Chondrocyte (in vitro differentiated cells): Measurements from ENCODE around the gene UTP20. TPM values are rescaled to one million over a fixed set of nuclear protein-coding genes. Genes with fewer than 3 reads are reported as not detected.
"Not testable (repeated sequence)": the region's sequence is repeated elsewhere in the genome, so short reads cannot be mapped to it uniquely, and the experiment has no call there.

Experiments
- DNase-seq: peaks from one replicate; pipeline ENCODE4 v3.0.0; 2021; ENCODE audit warnings: mixed read lengths, low spot score
- H3K27ac Mint-ChIP-seq: one replicate; pipeline ENCODE4 v1.8.0; 2021; ENCODE audit warnings: mild to moderate bottlenecking, moderate library complexity, mixed read lengths; ENCODE audit not compliant: unreplicated experiment
- H3K27me3 Mint-ChIP-seq: 2 replicates; pipeline ENCODE4 v1.8.0; 2021; ENCODE audit warnings: low read depth, mixed read lengths
- H3K36me3 Mint-ChIP-seq: 2 replicates; pipeline ENCODE4 v1.8.0; 2021; ENCODE audit warnings: low read depth, mixed read lengths
- H3K4me1 Mint-ChIP-seq: 2 replicates; pipeline ENCODE4 v1.8.0; 2021; ENCODE audit warnings: low read depth, mild to moderate bottlenecking, mixed read lengths
- H3K4me3 Mint-ChIP-seq: one replicate; pipeline ENCODE4 v1.8.0; 2021; ENCODE audit warnings: mild to moderate bottlenecking, moderate library complexity, mixed read lengths; ENCODE audit not compliant: unreplicated experiment
- H3K9me3 Mint-ChIP-seq: 2 replicates; pipeline ENCODE4 v1.8.0; 2021; ENCODE audit warnings: low read depth, mixed read lengths
- CTCF ChIP-seq: fragments of 200-600 bp; sonication (generic); IDR thresholded peaks from 2 replicates; pipeline ENCODE4 v1.5.0; 2021; ENCODE audit warnings: antibody characterized with exemption, mild to moderate bottlenecking, moderate library complexity
- total RNA-seq: library from RNA; stranded (reverse); gene quantifications from 3 replicates; pipeline ENCODE4 v1.2.1, GENCODE V29; 2021

The UTP20 gene
- total RNA-seq, 1 donor from 2014 or later = 9.4 TPM

GRCh38 chr12:101372431-101372830 is 92.5 kb downstream of the UTP20 start:
- DNase-seq = no peak
- peaks cover 30% of the 10 kb centered on the region for H3K36me3 Mint-ChIP-seq
- H3K4me1 Mint-ChIP-seq = no peaks in the 10 kb centered on the region
- no peak overlapping the region for H3K27ac Mint-ChIP-seq
- no peak overlapping the region for H3K4me3 Mint-ChIP-seq
- TF ChIP-seq CTCF = no peak
- H3K9me3 Mint-ChIP-seq = no peaks in the 10 kb centered on the region
- no peaks in the 10 kb centered on the region for H3K27me3 Mint-ChIP-seq

DNA sequence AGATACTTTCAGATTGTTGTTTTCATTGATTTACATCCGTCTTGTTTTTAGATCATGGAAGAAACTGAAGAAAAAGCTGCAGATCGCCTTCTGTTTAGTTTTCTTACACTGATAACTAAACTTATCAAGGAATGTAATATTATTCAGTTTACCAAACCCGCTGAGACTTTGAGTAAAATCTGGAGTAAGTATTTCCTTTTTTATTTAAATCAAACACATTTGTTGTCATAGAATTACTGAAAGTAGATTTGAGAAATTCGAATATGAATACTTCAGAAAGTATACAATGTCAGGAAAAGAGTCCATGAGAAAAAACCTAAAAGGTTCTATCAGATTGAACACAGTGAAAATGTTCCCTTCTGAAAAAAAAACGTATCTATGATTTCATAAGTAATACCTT is 95.7 kb downstream of the UTP20 start:
- TF ChIP-seq CTCF = no peak
- H3K9me3 Mint-ChIP-seq = no peaks in the 10 kb centered on the region
- H3K4me3 Mint-ChIP-seq = no peak overlapping the region
- no peak overlapping the region for H3K27ac Mint-ChIP-seq
- H3K36me3 Mint-ChIP-seq = peaks cover 41% of the 10 kb centered on the region
- DNase-seq = no peak
- no peaks in the 10 kb centered on the region for H3K4me1 Mint-ChIP-seq
- H3K27me3 Mint-ChIP-seq = no peaks in the 10 kb centered on the region

GRCh38 chr12:101379149-101379548 is 99.2 kb downstream of the UTP20 start:
- H3K36me3 Mint-ChIP-seq = peaks cover 40% of the 10 kb centered on the region
- no peaks in the 10 kb centered on the region for H3K27me3 Mint-ChIP-seq
- peak overlapping the region; percentile 5 for H3K27ac Mint-ChIP-seq
- no peak for TF ChIP-seq CTCF
- DNase-seq = no peak
- no peak overlapping the region for H3K4me3 Mint-ChIP-seq
- no peaks in the 10 kb centered on the region for H3K4me1 Mint-ChIP-seq
- no peaks in the 10 kb centered on the region for H3K9me3 Mint-ChIP-seq

- DNase-seq, H3K4me3 Mint-ChIP-seq, H3K27ac Mint-ChIP-seq, H3K4me1 Mint-ChIP-seq, H3K27me3 Mint-ChIP-seq, H3K9me3 Mint-ChIP-seq: not testable (repeated sequence)
- H3K36me3 Mint-ChIP-seq = peaks cover 34% of the 10 kb centered on the region
Measured at GRCh38 chr12:101391181-101391580, 111.3 kb downstream of the UTP20 start.

DNA sequence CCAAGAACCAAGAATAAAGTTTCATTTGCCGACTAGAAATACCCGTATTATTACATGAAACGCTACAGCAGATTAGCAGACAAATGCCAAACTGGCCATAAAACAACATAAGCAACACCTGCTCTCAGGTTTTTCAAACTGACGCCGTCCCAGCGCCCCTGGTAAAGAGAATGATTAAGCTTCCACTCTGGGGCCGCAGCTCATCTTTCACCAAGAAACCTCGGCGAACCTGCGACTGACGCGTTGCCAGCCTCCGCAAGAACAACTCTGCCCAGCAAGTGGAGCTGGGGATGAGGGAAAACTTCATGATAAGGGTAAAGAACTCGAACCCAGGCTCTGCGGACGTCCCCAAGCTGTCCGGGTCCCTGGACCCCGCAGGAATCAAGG is 127.1 kb downstream of the UTP20 start:
- Mint-ChIP-seq H3K27me3 (no peaks in the 10 kb centered on the region), H3K36me3 (peaks cover 1% of the 10 kb centered on the region), H3K4me3 (peak overlapping the region; percentile 96), H3K9me3 (no peaks in the 10 kb centered on the region), H3K4me1 (peaks cover 32% of the 10 kb centered on the region), H3K27ac (peak overlapping the region; percentile 100)
- no peak for DNase-seq
- TF ChIP-seq CTCF = no peak

GRCh38 chr12:101407436-101408345 is 127.8 kb downstream of the UTP20 start, which contains the start of gene ARL1:
ARL1 (minus strand) TSS chr12:101407772; CDS start chr12:101407645, 127 bp downstream.
- H3K27me3 Mint-ChIP-seq = peaks cover 5% of the 10 kb centered on the region
- no peaks in the 10 kb centered on the region for H3K9me3 Mint-ChIP-seq
- peak within 1 kb of the TSS; percentile 100 for H3K27ac Mint-ChIP-seq
- peak within 1 kb of the TSS; percentile 96 for H3K4me3 Mint-ChIP-seq
- no peak for TF ChIP-seq CTCF
- DNase-seq = peak; percentile 94
- peaks cover 1% of the 10 kb centered on the region for H3K36me3 Mint-ChIP-seq
- H3K4me1 Mint-ChIP-seq = peaks cover 32% of the 10 kb centered on the region

GRCh38 chr12:101410169-101410568 is 130.3 kb downstream of the UTP20 start:
- peaks cover 23% of the 10 kb centered on the region for H3K4me1 Mint-ChIP-seq
- H3K27ac Mint-ChIP-seq, H3K9me3 Mint-ChIP-seq, H3K4me3 Mint-ChIP-seq, DNase-seq, H3K27me3 Mint-ChIP-seq, H3K36me3 Mint-ChIP-seq: not testable (repeated sequence)
